Endothelial cell of umbilical vein (primary cell): ENCODE data around the gene OR13C4.

ENCODE experiments used
- CTCF ChIP-seq, 2 donors: IDR thresholded peaks; 1 replicate in 1 of 2; 2 replicates in 1 of 2; pipeline ENCODE4 v1.5.1; 2011; ENCODE audit warnings: low read length in 2 of 2, mild to moderate bottlenecking in 2 of 2, moderate library complexity in 2 of 2, control low read depth in 1 of 2, inconsistent platforms in 1 of 2, low read depth in 1 of 2; ENCODE audit not compliant: insufficient read depth in 1 of 2; ENCODE audit errors: extremely low read depth in 1 of 2
- EZH2 ChIP-seq: IDR thresholded peaks from 2 replicates; pipeline ENCODE4 v1.6.1; 2012; ENCODE audit warnings: borderline replicate concordance, low read depth, mild to moderate bottlenecking, moderate library complexity, low read length, inconsistent platforms; ENCODE audit not compliant: severe bottlenecking

DNA sequence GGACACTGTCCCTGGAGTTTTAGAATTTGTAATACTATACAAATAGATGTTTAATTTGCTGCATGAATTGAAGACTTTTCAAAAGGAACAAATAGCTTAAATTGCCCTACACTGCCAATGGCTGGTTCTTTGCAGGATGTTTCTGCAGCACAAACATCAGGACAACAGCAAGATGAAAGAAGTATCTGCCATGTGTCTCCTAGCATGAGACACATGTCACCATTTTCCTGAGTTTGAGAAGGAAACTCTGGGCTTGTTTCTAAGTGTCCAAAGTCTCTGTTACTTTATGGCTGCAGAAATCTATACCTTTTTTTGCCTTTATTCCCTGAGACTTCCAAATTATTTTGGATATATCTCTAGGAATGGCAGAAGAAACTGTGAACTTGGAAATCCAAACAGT is 23.6 kb downstream of the OR13C4 start:
- TF ChIP-seq CTCF (IDR thresholded peaks at IDR 0.05; ENCODE audit: extremely low read depth in 1 of 2, insufficient read depth in 1 of 2, low read depth in 1 of 2, low read length in 2 of 2) (no peak), EZH2 (no peak)
